NOMO-1 treated with dmso at 0.1 percent for 144 hours (cell line): ENCODE results near the gene KLHL29.

Experiments
- DNase-seq: peaks from one replicate; lab custom pipeline; 2025; ENCODE audit not compliant: unreplicated experiment; lab: John Stamatoyannopoulos, UW

KLHL29 gene

DNA sequence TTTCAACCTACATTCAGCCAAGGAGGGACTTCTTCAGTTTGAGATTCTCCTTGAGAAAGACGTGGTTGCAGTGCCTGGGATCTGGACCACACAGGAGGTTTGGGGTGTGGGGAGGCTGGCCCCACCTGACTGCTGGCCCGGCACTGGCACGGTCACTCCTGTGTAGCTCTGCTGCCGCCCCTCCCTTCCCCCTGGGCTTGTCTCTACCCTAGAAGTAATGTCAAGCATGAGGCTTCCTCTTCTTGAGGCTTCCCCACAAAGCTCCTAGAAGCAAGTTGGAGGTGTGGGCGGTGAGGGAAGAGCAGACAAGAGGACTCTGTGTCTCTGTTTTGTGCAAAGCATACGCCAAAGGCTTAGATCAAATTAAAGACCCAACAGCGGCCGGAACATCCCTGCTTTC lies 8.7 kb downstream of the KLHL29 start:
- DNase-seq = no peak

DNA sequence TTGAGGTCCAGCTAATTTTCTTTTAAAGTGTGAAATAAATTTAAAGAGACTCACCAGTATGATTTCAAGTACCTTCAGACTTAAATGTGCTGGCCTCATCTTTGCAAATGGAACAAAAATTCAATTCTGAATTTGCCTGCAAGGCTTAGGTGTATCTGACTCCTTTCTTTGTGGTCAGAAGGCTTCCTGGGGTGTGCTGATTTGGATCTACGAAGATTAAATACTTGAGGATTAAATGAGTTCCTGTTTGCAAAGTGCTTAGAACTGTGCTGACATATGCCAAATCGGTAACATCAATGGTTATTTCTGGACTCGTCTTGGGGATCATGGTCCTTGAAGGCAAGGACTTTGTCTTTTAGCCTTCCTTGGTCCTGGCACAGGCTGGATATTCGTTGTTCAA lies 9.7 kb downstream of the KLHL29 start:
- no peak for DNase-seq

- no peak for DNase-seq
These were observed 12.5 kb downstream of the KLHL29 start for GRCh38 chr2:23397478-23397877.

DNA sequence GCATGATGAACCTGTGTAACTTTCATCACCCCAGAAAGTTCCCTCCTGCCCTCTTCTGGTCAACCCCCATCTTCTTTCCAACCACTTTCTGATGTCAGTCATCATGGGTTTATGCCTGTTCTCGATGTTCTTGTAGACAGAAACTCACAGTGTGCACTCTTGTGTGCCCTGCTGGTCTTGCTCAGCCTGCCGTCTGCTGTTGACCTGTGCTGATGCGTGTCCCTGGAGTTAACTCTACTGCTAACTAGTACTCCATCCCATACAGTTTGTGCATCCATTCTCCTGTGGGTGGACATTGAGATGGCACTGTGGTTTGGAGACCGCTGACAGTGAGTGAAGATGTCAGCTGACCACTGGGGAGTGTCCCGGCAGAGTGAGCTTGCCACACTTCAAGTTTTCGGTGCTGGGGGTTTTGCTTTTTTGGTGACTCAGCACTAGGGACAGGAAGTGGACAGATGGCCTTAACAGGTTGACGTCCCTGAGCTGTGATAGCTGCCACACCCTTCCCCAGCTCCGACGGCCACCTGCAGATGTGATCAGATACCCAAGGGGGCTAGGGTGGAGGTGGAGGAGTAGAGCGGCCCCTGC lies 14.8 kb downstream of the KLHL29 start:
- DNase-seq = no peak

- no peak for DNase-seq
These were observed 15.7 kb downstream of the KLHL29 start for GRCh38 chr2:23400703-23401102.

DNA sequence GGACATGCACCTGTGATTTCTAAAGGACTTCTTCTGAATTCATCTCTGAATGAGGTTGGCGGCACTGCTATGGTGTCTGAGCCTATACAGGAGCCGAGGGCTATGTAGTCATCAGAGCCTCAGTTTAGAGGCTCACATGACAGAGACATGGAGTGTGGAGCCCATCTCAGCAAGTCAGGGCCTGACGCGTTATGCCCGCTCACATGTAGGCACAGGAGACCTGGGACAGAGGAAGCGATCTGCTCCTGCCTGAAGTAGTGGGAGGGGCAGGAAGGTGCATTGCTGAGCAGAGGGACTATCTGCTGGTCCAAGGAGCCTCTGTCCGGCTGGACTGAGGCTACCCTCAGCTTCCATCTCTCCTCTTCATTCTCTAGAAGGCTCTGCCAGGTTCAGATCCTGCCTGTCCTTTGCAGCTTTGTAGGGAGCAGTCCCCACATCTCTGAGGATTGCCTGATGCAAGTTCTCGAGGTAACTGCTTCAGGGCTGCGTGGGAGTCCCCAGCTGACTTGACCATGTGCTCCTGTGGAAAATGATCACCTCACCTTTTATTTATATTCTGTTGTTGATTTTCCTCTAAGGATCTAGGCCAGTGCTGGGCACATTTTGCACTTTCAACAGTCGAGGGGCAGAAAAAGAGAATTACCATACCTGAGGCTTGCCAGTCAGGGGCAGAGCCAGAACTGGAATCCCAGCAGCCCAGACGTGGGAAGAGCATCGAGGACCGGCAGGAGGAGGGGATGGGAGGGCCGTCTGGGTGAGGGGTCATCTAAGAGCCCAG lies 16.6 kb downstream of the KLHL29 start:
- no peak for DNase-seq

DNA sequence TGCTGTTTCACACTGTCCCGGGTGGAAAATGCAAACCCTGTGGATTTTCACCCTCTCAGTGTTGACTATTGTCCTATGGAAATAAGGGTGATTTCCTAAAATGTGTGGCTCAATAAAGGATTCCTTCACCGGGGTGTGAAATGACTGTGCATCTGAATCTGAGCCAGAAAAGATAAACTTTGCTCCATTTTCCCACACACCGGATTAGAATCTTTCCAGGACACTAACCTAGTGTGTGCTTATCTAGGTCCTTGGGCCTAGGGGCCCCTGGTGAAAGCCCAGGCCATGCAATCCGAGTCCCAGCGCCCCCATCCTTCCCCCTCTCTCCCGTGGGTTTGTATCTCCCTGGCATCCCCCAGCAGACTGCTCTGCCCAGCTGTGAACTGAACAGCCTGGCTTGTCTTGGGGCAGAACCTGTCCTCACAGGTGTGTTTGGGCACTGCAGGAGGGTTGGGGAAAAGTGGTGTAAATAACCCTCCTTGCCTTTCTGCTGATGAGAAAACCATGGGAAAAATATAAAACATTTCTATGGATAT lies 17.3 kb downstream of the KLHL29 start:
- no peak for DNase-seq

GRCh38 chr2:23404426-23404825 lies 19.4 kb downstream of the KLHL29 start:
- peak; percentile 62 for DNase-seq

- DNase-seq = no peak
These were observed 24.3 kb downstream of the KLHL29 start for GRCh38 chr2:23409248-23409647.

GRCh38 chr2:23410596-23410995 lies 25.6 kb downstream of the KLHL29 start:
- no peak for DNase-seq

DNA sequence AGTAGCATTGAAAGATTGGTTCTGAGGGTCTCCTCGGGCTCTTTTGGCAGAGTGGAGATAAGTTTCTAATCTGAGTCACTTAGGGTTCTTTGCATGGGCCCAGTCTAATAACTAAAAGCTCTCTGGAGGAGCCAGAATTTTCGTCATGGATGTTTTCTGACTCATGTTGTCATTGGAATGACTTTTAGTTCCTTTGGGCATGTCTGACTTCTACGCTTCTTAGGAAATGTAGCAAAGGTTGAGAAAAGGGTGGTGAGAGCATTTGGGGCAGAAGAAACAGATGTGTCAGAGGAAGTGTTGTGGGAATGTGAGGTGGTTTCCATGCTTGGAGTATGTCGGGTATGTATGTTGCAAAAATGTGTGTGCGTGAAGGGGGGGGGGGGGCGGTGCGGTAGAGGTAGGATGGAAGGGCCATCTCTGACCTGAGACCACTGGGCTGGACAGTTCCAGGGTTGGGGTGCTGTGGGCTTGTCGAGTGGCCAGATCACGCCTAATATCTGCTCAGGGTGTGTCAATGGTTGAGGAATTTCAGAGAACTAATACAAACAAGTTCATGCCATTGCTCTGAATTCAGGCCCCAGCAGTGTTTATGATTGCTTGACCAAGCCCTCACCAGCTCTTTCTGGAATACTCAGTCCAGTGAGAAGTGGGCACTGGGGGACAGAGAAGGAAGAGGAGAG lies 26.9 kb downstream of the KLHL29 start:
- no peak for DNase-seq

DNA sequence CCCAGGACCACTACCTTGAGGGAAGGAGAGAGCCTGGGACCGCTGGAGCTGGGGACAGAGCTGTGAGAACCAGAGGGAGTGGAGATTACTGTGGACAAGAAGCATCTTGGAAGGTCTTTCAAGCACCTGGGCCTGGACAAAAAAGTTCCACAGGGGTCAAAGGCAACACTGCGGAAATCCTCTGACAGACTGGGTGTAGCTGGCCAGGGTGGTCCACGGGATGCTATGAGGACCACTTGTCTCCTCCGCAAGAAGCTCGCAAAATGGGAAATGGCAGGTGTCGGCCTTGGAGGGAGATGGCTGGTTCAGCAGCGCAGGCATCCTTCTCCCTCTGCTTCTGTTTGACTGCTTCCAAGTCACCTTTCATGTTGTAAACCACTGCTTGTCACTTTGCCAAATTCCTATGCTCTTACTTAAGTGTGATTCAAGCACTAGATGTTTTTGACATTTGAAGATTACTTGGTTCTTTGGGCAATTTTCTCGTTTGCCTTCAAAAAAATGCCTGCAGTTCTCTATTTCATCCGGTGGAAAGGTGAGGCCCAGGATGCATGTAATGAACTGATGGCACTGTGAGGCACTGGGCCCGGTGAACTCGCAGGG lies 27.7 kb downstream of the KLHL29 start:
- DNase-seq = no peak

- no peak for DNase-seq
These were observed 28.7 kb downstream of the KLHL29 start for GRCh38 chr2:23413641-23414040.

DNA sequence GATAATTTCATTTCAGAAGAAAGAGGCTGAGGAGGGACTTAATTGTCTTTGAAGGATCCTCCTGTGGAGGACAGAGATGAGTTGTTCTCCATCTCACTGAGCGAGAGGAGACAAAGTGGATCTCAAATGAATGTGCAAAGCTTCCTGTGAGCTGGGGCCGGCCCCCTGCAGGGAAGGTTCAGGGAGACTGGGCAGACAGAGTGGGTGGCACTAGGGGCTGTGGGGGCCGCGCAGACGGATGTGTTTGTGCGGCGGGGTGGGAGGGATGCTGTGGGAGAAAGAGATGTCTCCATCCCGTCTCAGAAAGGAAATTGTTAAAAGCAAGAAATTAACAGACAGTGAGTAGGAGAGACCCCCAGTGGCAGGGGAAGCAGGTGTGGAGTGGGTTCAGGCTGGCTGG lies 29.1 kb downstream of the KLHL29 start:
- no peak for DNase-seq

GRCh38 chr2:23414871-23415270 lies 29.9 kb downstream of the KLHL29 start:
- DNase-seq = no peak

DNA sequence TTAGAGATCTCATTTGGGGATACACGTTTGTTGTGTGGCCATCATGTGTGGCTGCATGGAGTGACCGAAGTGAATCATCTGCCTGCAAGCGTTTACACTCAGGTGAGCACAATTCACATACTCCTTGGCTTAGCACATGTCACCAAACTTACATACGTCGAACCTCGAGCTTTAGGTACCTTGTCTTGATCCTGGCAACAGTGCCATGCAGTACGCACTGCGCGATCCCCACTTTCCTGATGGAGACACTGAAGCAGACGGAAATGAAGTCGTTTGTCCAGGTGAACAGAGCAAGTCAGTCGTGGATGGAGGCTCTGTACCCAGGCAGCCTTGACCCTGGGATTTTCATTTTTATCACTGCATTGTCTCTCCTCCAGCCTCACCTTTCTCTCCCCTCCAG lies 32.3 kb downstream of the KLHL29 start:
- DNase-seq = no peak

DNA sequence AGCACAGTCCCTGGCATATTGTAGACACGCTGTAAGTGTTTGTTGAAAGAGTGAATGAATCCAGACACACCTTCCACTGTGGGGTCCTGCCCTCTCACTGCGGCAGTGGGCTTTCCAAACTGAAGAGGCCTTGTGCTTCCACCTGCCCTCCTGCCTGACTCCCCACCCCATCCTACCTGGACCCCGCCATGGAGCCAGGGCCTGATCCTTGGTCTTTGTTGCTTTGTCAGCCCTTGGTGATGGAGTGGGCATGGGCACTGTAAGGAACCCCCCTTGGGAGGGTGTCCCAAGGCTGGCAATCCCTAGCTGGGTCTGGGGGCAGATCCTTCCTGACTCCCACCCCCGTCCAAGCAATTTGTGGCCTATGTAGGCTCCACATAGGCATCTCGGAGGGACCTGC lies 33.1 kb downstream of the KLHL29 start:
- DNase-seq = no peak

DNA sequence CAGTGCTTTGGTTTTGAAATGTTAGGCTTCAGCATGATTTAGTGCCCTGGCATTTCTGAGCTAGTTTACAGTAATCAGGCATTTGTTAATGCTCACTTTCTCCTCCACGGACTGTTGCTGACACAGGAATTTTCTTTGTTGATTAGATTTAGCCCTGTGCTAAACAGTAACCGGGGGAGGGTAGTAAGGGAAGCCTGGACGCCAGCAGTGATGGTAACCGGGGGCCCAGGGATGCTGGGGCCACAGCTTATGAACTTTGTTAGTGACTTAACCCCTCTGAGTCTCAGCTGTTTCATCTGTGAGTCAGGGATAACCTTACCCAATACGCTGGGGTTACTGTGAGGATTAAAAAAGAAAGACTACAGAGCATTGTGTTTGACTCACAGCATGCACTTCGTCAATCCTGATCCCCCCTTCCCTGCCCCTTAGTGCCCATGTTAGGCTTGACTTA lies 33.5 kb downstream of the KLHL29 start:
- no peak for DNase-seq

GRCh38 chr2:23419171-23420090 lies 34.5 kb downstream of the KLHL29 start:
- DNase-seq = no peak

GRCh38 chr2:23420091-23420839 lies 35.3 kb downstream of the KLHL29 start:
- no peak for DNase-seq
